Smooth muscle cell (in vitro differentiated cells): Measurements from ENCODE around the gene SPTBN4. TPM values are rescaled to one million over a fixed set of nuclear protein-coding genes. Genes with fewer than 3 reads are reported as not detected.
"Not testable (repeated sequence)": the region's sequence is repeated elsewhere in the genome, so short reads cannot be mapped to it uniquely, and the experiment has no call there.

ENCODE experiments used
- DNase-seq: peaks from one replicate; lab custom pipeline; 2025; ENCODE audit not compliant: unreplicated experiment; lab: John Stamatoyannopoulos, UW
- H2AFZ ChIP-seq: fragments of 200-600 bp; sonication (generic); 2 replicates; pipeline ENCODE4 v1.6.0; 2016; ENCODE audit warnings: antibody characterized with exemption, low read depth, mild to moderate bottlenecking
- H3F3A ChIP-seq: fragments of 200-600 bp; sonication (generic); 2 replicates; pipeline ENCODE4 v1.6.0; 2017; ENCODE audit warnings: antibody characterized with exemption, low read depth
- H3K27ac ChIP-seq: fragments of 200-600 bp; sonication (generic); 2 replicates; pipeline ENCODE4 v1.5.1; 2016; ENCODE audit warnings: low read depth, mild to moderate bottlenecking
- H3K27me3 ChIP-seq: fragments of 200-600 bp; sonication (generic); 2 replicates; pipeline ENCODE4 v1.6.1; 2016; ENCODE audit warnings: low read depth, mild to moderate bottlenecking
- H3K36me3 ChIP-seq: fragments of 200-600 bp; sonication (generic); 2 replicates; pipeline ENCODE4 v1.5.1; 2016; ENCODE audit warnings: low read depth
- H3K4me1 ChIP-seq: fragments of 200-600 bp; sonication (generic); 2 replicates; pipeline ENCODE4 v1.5.1; 2016; ENCODE audit warnings: low read depth
- H3K4me2 ChIP-seq: fragments of 200-600 bp; sonication (generic); 2 replicates; pipeline ENCODE4 v1.6.0; 2016; ENCODE audit warnings: mild to moderate bottlenecking
- H3K4me3 ChIP-seq: fragments of 200-600 bp; sonication (generic); 2 replicates; pipeline ENCODE4 v1.5.1; 2016; ENCODE audit warnings: mild to moderate bottlenecking
- H3K79me2 ChIP-seq: fragments of 200-600 bp; sonication (generic); 2 replicates; pipeline ENCODE4 v1.6.0; 2016; ENCODE audit warnings: low read depth, mild to moderate bottlenecking
- H3K9ac ChIP-seq: fragments of 200-600 bp; sonication (generic); 2 replicates; pipeline ENCODE4 v1.6.0; 2016; ENCODE audit warnings: low read depth
- H3K9me3 ChIP-seq: fragments of 200-600 bp; sonication (generic); replicated peaks from 2 replicates; pipeline ENCODE4 v1.5.1; 2016; ENCODE audit warnings: low read depth
- H4K20me1 ChIP-seq: fragments of 200-600 bp; sonication (generic); 2 replicates; pipeline ENCODE4 v1.6.0; 2016; ENCODE audit warnings: low read depth
- CTCF ChIP-seq: fragments of 200-600 bp; sonication (generic); IDR thresholded peaks from 2 replicates; pipeline ENCODE4 v1.5.1; 2017; ENCODE audit warnings: borderline replicate concordance, mild to moderate bottlenecking, antibody characterized with exemption; ENCODE audit not compliant: insufficient read depth, poor library complexity, severe bottlenecking
- WGBS: methylation state at CpG from one replicate; pipeline ENCODE4 v1.1.7; 2016; ENCODE audit warnings: low lambda C conversion rate; 5-methylcytosine and 5-hydroxymethylcytosine counted together
- polyA plus RNA-seq: library from polyadenylated mRNA; unstranded; fragments of >200 nt; fragmentation: Nextera tagmentation; extraction: Ambion mirVana; gene quantifications from 2 replicates; pipeline ENCODE4 v1.2.1, GENCODE V29; 2016
- total RNA-seq: library from RNA; depleted of rRNA; stranded (reverse); fragments of >200 nt; gene quantifications from 2 replicates; pipeline ENCODE4 v1.2.3, GENCODE V29; 2014

SPTBN4 gene
- total and polyA plus RNA-seq, 2 experiments from 2014 or later, result 1.0 to 1.2 TPM

- whole genome bisulfite sequencing, result 93% methylated on average over 4 of the region's 4 CpGs
- Histone ChIP-seq H4K20me1 (no peaks in the 10 kb centered on the region), H3F3A (no peaks in the 10 kb centered on the region), H3K9me3 (no peaks in the 10 kb centered on the region), H3K4me2 (no peak overlapping the region), H3K27me3 (no peaks in the 10 kb centered on the region), H3K4me3 (no peak overlapping the region), H3K79me2 (no peaks in the 10 kb centered on the region), H3K9ac (no peak overlapping the region), H3K36me3 (no peaks in the 10 kb centered on the region), H3K27ac (no peak overlapping the region), H2AFZ (no peak overlapping the region), H3K4me1 (no peaks in the 10 kb centered on the region)
- no peak for DNase-seq
- TF ChIP-seq CTCF, result no peak
Observed at GRCh38 chr19:40474737-40475136, 7.9 kb downstream of the SPTBN4 start.

GRCh38 chr19:40475878-40476644 is 9.3 kb downstream of the SPTBN4 start:
- H4K20me1 ChIP-seq, H3K4me1 ChIP-seq, H3K27me3 ChIP-seq, DNase-seq, H3K79me2 ChIP-seq, H3K36me3 ChIP-seq, H3K4me2 ChIP-seq, H3K27ac ChIP-seq, H2AFZ ChIP-seq, H3F3A ChIP-seq, H3K9me3 ChIP-seq, H3K9ac ChIP-seq, H3K4me3 ChIP-seq: not testable (repeated sequence)
- WGBS, result 90% methylated on average over 15 of the region's 15 CpGs

GRCh38 chr19:40486017-40486416 is 19.2 kb downstream of the SPTBN4 start:
- Histone ChIP-seq H2AFZ (no peak overlapping the region), H4K20me1 (no peaks in the 10 kb centered on the region), H3K79me2 (no peaks in the 10 kb centered on the region), H3K4me2 (no peak overlapping the region), H3K4me3 (no peak overlapping the region), H3K27me3 (peaks cover 4% of the 10 kb centered on the region), H3K9ac (no peak overlapping the region), H3K27ac (no peak overlapping the region), H3F3A (no peaks in the 10 kb centered on the region), H3K4me1 (no peaks in the 10 kb centered on the region), H3K9me3 (no peaks in the 10 kb centered on the region), H3K36me3 (no peaks in the 10 kb centered on the region)
- 88% methylated on average over 3 of the region's 3 CpGs for WGBS
- DNase-seq, result no peak
- no peak for TF ChIP-seq CTCF

DNA sequence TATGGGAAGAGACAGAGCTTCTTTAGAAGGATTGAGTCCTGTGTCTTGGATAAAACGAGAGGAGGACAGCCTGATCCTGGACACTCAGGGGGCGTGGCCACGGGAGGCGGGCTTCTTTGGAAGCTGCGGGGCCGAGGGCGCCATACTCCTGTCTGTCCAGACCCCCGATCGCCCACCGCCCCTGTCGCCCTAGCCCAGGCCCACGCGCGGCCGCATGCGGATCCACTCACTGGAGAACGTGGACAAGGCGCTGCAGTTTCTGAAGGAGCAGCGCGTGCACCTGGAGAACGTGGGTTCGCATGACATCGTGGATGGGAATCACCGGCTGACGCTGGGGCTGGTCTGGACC is 23.1 kb downstream of the SPTBN4 start:
- Histone ChIP-seq H3K79me2 (no peaks in the 10 kb centered on the region), H3K4me2 (no peak overlapping the region), H3K27me3 (peaks cover 21% of the 10 kb centered on the region), H3K9me3 (no peaks in the 10 kb centered on the region), H4K20me1 (no peaks in the 10 kb centered on the region), H2AFZ (no peak overlapping the region), H3K36me3 (no peaks in the 10 kb centered on the region), H3K27ac (no peak overlapping the region), H3K4me1 (no peaks in the 10 kb centered on the region), H3F3A (no peaks in the 10 kb centered on the region), H3K4me3 (no peak overlapping the region), H3K9ac (no peak overlapping the region)
- WGBS, result 89% methylated on average over 22 of the region's 25 CpGs
- no peak for DNase-seq
- TF ChIP-seq CTCF, result no peak
